Vagina (tissue), 2 donors: ENCODE measurements around the gene ARHGAP18. TPM values are rescaled to one million over a fixed set of nuclear protein-coding genes. Genes with fewer than 3 reads are reported as not detected.

Experiments used
- DNase-seq, 2 donors: peaks; one replicate each; pipeline ENCODE4 v3.0.0-alpha.2; 2017; ENCODE audit errors: extremely low spot score in 2 of 2
- H3K27ac ChIP-seq: fragments of 200-600 bp; sonication (generic); one replicate; pipeline ENCODE4 v1.5.1; 2019
- H3K27me3 ChIP-seq: fragments of 200-600 bp; sonication (generic); one replicate; pipeline ENCODE4 v1.5.1; 2019
- H3K36me3 ChIP-seq, 2 donors: fragments of 200-600 bp; sonication (generic); one replicate each; pipeline ENCODE4 v1.5.1; 2017 to 2019
- H3K4me1 ChIP-seq: fragments of 200-600 bp; sonication (generic); one replicate; pipeline ENCODE4 v1.5.1; 2019
- H3K4me3 ChIP-seq, 2 donors: fragments of 200-600 bp; sonication (generic); 1 replicate in 1 of 2; 2 replicates in 1 of 2; pipeline ENCODE4 v1.5.1; 2016 to 2019
- H3K9me3 ChIP-seq: fragments of 200-600 bp; sonication (generic); one replicate; pipeline ENCODE4 v1.5.1; 2019
- POLR2A ChIP-seq, 2 donors: fragments of 450-650 bp; IDR thresholded peaks; one replicate each; pipeline ENCODE4 v1.6.1; 2017; ENCODE audit warnings: antibody characterized with exemption in 2 of 2, mild to moderate bottlenecking in 2 of 2, moderate library complexity in 2 of 2
- POLR2AphosphoS5 ChIP-seq, 2 donors: sonication (generic); formaldehyde crosslinking; IDR thresholded peaks; one replicate each; pipeline ENCODE4 v1.9.0; 2017; ENCODE audit warnings: antibody characterized with exemption in 2 of 2, mild to moderate bottlenecking in 2 of 2, low read depth in 1 of 2; ENCODE audit not compliant: insufficient read depth in 1 of 2
- intact Hi-C: fragments of 100-400 bp; cut with DNase I; formaldehyde crosslinking; loops from one replicate; pipeline ENCODE4 v1.15.1; 2023
- total RNA-seq: library from RNA; depleted of rRNA; stranded (reverse); fragments of >200 nt; gene quantifications from one replicate; pipeline ENCODE4 v1.2.3, GENCODE V29; 2016
- TF ChIP-seq, protein P1 (sequence below), 3 experiments: fragments of 450-650 bp in 2 of 3; fragments of 200-600 bp in 1 of 3; sonication (generic) in 1 of 3; IDR thresholded peaks; one replicate each; pipeline ENCODE4 v1.5.1; 2017 to 2019; ENCODE audit warnings: antibody characterized with exemption in 3 of 3, mild to moderate bottlenecking in 2 of 3, moderate library complexity in 2 of 3

Gene ARHGAP18
- total RNA-seq, 1 donor from 2014 or later: 7.6 TPM

DNA sequence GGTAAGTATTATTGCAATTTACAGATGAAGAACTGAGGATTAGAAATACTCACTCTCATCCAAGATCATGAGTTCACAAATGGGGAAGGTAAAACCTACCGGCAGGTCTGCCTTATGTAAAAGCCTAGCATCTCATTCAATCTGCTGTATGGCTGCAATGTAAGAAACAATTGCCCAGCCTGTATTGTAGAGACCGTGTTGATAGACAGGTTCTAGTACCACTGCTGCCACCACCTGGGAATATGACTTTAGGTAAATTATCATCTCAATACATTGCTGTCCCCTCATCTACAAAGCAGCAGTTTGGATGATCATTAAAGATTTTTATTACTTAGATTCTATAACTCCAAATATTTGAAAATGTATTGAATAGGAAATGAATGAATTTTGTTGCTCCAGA, 23.3 kb upstream of the ARHGAP18 start:
- no peak for DNase-seq
- no peaks in the 10 kb centered on the region for H3K9me3 ChIP-seq
- H3K4me3 ChIP-seq: no peak overlapping the region
- H3K27ac ChIP-seq: no peak overlapping the region
- TF ChIP-seq POLR2AphosphoS5 (IDR thresholded peaks at IDR 0.05; ENCODE audit: insufficient read depth in 1 of 2, low read depth in 1 of 2) (no peak), POLR2A (IDR thresholded peaks at IDR 0.05) (no peak)
- TF ChIP-seq, protein P1, sequence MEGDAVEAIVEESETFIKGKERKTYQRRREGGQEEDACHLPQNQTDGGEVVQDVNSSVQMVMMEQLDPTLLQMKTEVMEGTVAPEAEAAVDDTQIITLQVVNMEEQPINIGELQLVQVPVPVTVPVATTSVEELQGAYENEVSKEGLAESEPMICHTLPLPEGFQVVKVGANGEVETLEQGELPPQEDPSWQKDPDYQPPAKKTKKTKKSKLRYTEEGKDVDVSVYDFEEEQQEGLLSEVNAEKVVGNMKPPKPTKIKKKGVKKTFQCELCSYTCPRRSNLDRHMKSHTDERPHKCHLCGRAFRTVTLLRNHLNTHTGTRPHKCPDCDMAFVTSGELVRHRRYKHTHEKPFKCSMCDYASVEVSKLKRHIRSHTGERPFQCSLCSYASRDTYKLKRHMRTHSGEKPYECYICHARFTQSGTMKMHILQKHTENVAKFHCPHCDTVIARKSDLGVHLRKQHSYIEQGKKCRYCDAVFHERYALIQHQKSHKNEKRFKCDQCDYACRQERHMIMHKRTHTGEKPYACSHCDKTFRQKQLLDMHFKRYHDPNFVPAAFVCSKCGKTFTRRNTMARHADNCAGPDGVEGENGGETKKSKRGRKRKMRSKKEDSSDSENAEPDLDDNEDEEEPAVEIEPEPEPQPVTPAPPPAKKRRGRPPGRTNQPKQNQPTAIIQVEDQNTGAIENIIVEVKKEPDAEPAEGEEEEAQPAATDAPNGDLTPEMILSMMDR (IDR thresholded peaks at IDR 0.05): no peak
- H3K27me3 ChIP-seq: no peaks in the 10 kb centered on the region
- intact Hi-C loops: no loop called here
- no peaks in the 10 kb centered on the region for H3K4me1 ChIP-seq
- no peaks in the 10 kb centered on the region for H3K36me3 ChIP-seq

DNA sequence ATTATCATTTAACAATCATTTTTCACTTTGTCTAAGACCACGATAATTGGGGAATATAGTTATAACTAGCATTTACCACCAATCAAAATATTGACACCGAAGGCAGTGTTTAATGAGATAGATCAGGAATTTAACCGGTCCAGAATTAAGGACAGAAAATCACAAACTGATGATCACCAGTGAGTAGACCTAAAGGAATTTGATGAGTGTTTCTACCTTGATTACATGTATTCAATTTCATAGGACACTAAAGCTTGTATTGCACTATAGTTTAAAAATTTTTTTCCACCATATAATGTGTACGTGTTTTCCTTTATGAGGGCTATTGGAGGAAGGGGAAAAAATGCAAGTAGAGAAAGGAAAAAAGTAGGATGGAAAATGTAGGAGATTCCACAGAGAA, 22.6 kb upstream of the ARHGAP18 start:
- Histone ChIP-seq H3K27me3 (no peaks in the 10 kb centered on the region), H3K4me1 (no peaks in the 10 kb centered on the region), H3K36me3 (no peaks in the 10 kb centered on the region), H3K9me3 (no peaks in the 10 kb centered on the region), H3K4me3 (no peak overlapping the region), H3K27ac (no peak overlapping the region)
- TF ChIP-seq, protein P1 (IDR thresholded peaks at IDR 0.05): no peak
- TF ChIP-seq POLR2AphosphoS5 (IDR thresholded peaks at IDR 0.05; ENCODE audit: insufficient read depth in 1 of 2, low read depth in 1 of 2): no peak
- no peak for TF ChIP-seq POLR2A (IDR thresholded peaks at IDR 0.05)
- no peak for DNase-seq
- intact Hi-C loops: no loop called here

DNA sequence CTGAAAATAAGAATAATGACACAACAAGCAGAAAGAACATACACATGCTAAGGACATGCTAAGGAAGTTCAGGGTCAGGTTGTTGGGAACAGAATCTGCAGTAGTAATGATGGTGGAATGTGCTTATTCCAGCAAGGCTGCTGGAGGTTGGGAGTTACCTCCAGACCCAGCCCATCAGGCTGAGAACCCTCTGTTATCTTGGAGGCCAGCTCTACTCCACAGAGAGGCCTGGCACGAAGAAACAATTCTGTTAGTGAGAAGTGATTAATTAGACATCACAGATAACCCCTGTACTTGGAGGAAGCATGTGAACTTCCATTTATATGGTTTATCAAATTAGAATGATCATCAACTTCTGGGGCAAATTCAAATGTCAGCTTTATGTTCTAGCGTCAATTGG, 22.1 kb upstream of the ARHGAP18 start:
- TF ChIP-seq POLR2AphosphoS5 (IDR thresholded peaks at IDR 0.05; ENCODE audit: insufficient read depth in 1 of 2, low read depth in 1 of 2) (no peak), POLR2A (IDR thresholded peaks at IDR 0.05) (no peak)
- TF ChIP-seq, protein P1 (IDR thresholded peaks at IDR 0.05): no peak
- intact Hi-C loops: no loop called here

DNA sequence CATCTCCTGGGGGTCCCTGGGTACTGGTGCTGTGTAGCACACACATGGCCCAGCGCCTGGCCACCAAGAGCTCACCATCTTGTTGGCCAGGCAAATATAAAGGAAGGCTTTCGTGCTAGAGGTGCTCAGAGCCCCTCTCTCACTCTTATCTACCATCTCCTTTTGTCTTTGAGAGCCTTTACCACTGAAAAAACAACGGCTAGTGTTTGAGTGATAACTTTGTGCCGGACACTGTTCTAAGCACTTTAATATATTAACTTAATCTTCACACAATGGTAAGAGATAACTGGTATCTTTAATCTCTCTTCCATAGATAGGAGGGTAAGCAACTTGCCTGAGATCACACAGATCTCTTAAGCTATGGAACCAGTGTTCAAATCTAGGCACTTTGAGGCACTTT, 21.5 kb upstream of the ARHGAP18 start:
- no peak for DNase-seq
- intact Hi-C loops: no loop called here
- Histone ChIP-seq H3K9me3 (no peaks in the 10 kb centered on the region), H3K27me3 (no peaks in the 10 kb centered on the region), H3K27ac (no peak overlapping the region), H3K4me3 (no peak overlapping the region), H3K4me1 (no peaks in the 10 kb centered on the region), H3K36me3 (no peaks in the 10 kb centered on the region)
- TF ChIP-seq POLR2AphosphoS5 (IDR thresholded peaks at IDR 0.05; ENCODE audit: insufficient read depth in 1 of 2, low read depth in 1 of 2): no peak
- TF ChIP-seq, protein P1 (IDR thresholded peaks at IDR 0.05): no peak
- TF ChIP-seq POLR2A (IDR thresholded peaks at IDR 0.05): no peak

More for the DNA sequence above, 22.1 kb upstream of the ARHGAP18 start:
- H3K27ac ChIP-seq: no peak overlapping the region
- no peaks in the 10 kb centered on the region for H3K9me3 ChIP-seq
- no peaks in the 10 kb centered on the region for H3K36me3 ChIP-seq
- no peaks in the 10 kb centered on the region for H3K27me3 ChIP-seq
- H3K4me1 ChIP-seq: no peaks in the 10 kb centered on the region
- H3K4me3 ChIP-seq: no peak overlapping the region
- no peak for DNase-seq

DNA sequence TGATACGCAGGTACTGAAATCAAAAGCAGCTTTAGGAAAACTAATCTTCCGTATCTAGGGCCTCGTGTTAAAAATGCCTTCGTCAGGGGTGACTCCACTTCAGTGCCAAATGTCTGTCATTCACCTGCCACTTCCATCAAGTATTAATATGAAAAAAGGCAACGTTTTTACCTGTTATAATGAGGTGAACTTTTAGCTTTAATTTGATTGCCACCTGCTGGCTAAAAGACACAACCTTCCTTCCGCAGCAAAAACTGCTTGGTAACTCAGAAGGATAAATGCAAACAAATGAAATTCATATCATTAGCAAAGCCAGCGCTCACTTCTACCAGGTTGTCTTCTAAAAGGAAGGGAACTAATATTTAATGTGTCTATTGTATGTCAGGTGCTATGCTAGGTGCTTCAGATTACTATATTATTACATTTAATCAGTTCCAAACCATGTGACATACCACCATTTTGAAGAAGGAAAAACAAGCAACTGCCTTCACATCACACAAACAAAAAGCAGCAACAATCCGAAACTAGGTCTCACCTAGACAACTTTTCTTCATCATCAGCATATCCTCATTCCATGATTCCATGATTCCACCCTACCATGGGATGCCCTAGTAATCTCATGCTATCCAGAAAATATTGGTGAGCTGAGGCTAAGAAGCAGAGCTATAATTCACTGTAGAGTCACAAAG, 20.6 kb upstream of the ARHGAP18 start:
- H3K4me3 ChIP-seq: no peak overlapping the region
- H3K36me3 ChIP-seq: no peaks in the 10 kb centered on the region
- H3K9me3 ChIP-seq: no peaks in the 10 kb centered on the region
- H3K4me1 ChIP-seq: no peaks in the 10 kb centered on the region
- H3K27me3 ChIP-seq: no peaks in the 10 kb centered on the region
- intact Hi-C loops: no loop called here
- DNase-seq: no peak
- H3K27ac ChIP-seq: no peak overlapping the region
- TF ChIP-seq, protein P1 (IDR thresholded peaks at IDR 0.05): peak; percentile 31 to 58 (median 31)
- no peak for TF ChIP-seq POLR2AphosphoS5 (IDR thresholded peaks at IDR 0.05; ENCODE audit: insufficient read depth in 1 of 2, low read depth in 1 of 2)
